Trophoblast cell (in vitro differentiated cells and primary cell): ENCODE results near the gene JAML.

Experiments
- DNase-seq, 2 donors: peaks; one replicate each; pipeline ENCODE4 v3.0.0-alpha.2; 2016
- H2AFZ ChIP-seq: 2 replicates; pipeline ENCODE4 v1.6.1; 2013; ENCODE audit warnings: low read length, moderate library complexity, mild to moderate bottlenecking; ENCODE audit not compliant: insufficient read depth, poor library complexity
- H2AK5ac ChIP-seq: 2 replicates; pipeline ENCODE4 v1.6.1; 2013; ENCODE audit warnings: mild to moderate bottlenecking, low read length
- H2BK120ac ChIP-seq: 2 replicates; pipeline ENCODE4 v1.6.1; 2013; ENCODE audit warnings: low read length, mild to moderate bottlenecking, moderate library complexity; ENCODE audit not compliant: insufficient read depth, poor library complexity
- H2BK12ac ChIP-seq: 2 replicates; pipeline ENCODE4 v1.6.1; 2013; ENCODE audit warnings: mild to moderate bottlenecking, low read length, moderate library complexity
- H2BK5ac ChIP-seq: 2 replicates; pipeline ENCODE4 v1.6.1; 2013; ENCODE audit warnings: low read length, low read depth, moderate library complexity, mild to moderate bottlenecking; ENCODE audit not compliant: poor library complexity
- H3K14ac ChIP-seq: 2 replicates; pipeline ENCODE4 v1.6.1; 2013; ENCODE audit warnings: mild to moderate bottlenecking, low read length
- H3K18ac ChIP-seq: 2 replicates; pipeline ENCODE4 v1.6.1; 2013; ENCODE audit warnings: mild to moderate bottlenecking, low read length
- H3K23ac ChIP-seq: 2 replicates; pipeline ENCODE4 v1.6.1; 2013; ENCODE audit warnings: low read length
- H3K27ac ChIP-seq: 2 replicates; pipeline ENCODE4 v1.5.1; 2013; ENCODE audit warnings: low read depth, mild to moderate bottlenecking, inconsistent platforms, low read length, moderate library complexity
- H3K27me3 ChIP-seq: 2 replicates; pipeline ENCODE4 v1.6.1; 2013; ENCODE audit warnings: inconsistent platforms, mild to moderate bottlenecking, low read length, moderate library complexity; ENCODE audit not compliant: insufficient read depth
- H3K36me3 ChIP-seq, 2 experiments: 1 replicate in 1 of 2; 2 replicates in 1 of 2; pipeline ENCODE4 v1.6.1; 2013; ENCODE audit warnings: low read length in 2 of 2, mild to moderate bottlenecking in 2 of 2, moderate library complexity in 1 of 2; ENCODE audit not compliant: insufficient read depth in 2 of 2, control insufficient read depth in 1 of 2
- H3K4ac ChIP-seq: 2 replicates; pipeline ENCODE4 v1.6.1; 2013; ENCODE audit warnings: low read depth, mild to moderate bottlenecking, low read length, moderate library complexity
- H3K4me1 ChIP-seq, 2 experiments: 1 replicate in 1 of 2; 2 replicates in 1 of 2; pipeline ENCODE4 v1.6.1; 2013; ENCODE audit warnings: low read length in 2 of 2, mild to moderate bottlenecking in 2 of 2, moderate library complexity in 1 of 2; ENCODE audit not compliant: insufficient read depth in 2 of 2, control insufficient read depth in 1 of 2
- H3K4me2 ChIP-seq: 2 replicates; pipeline ENCODE4 v1.6.1; 2013; ENCODE audit warnings: inconsistent platforms, mild to moderate bottlenecking, low read length, moderate library complexity
- H3K4me3 ChIP-seq: 2 replicates; pipeline ENCODE4 v1.5.1; 2013; ENCODE audit warnings: mild to moderate bottlenecking, low read depth, low read length, inconsistent platforms
- H3K79me1 ChIP-seq: one replicate; pipeline ENCODE4 v1.6.1; 2013; ENCODE audit warnings: low read length
- H3K79me2 ChIP-seq: 2 replicates; pipeline ENCODE4 v1.6.1; 2013; ENCODE audit warnings: low read length, mild to moderate bottlenecking; ENCODE audit not compliant: control insufficient read depth, insufficient read depth, poor library complexity
- H3K9ac ChIP-seq: 2 replicates; pipeline ENCODE4 v1.6.1; 2013; ENCODE audit warnings: mild to moderate bottlenecking, low read length
- H3K9me3 ChIP-seq: 2 replicates; pipeline ENCODE4 v1.6.1; 2013; ENCODE audit warnings: low read depth, mild to moderate bottlenecking, control low read depth, inconsistent platforms, low read length; ENCODE audit not compliant: insufficient read depth
- H4K12ac ChIP-seq: 2 replicates; pipeline ENCODE4 v1.6.1; 2013; ENCODE audit warnings: low read depth, mild to moderate bottlenecking, low read length, moderate library complexity
- H4K8ac ChIP-seq: 2 replicates; pipeline ENCODE4 v1.6.1; 2013; ENCODE audit warnings: low read depth, mild to moderate bottlenecking, low read length, moderate library complexity
- H4K91ac ChIP-seq: one replicate; pipeline ENCODE4 v1.6.1; 2013; ENCODE audit warnings: low read depth, mild to moderate bottlenecking, low read length, moderate library complexity
- WGBS: extraction: QIAGEN DNeasy Blood & Tissue Kit; methylation state at CpG from one replicate; pipeline ENCODE4 v1.1.7; 2013; ENCODE audit warnings: missing lambda C conversion rate; ENCODE audit not compliant: insufficient read length, insufficient coverage; ENCODE audit errors: extremely low coverage; 5-methylcytosine and 5-hydroxymethylcytosine counted together

JAML gene

GRCh38 chr11:118154641-118155040 lies 70.2 kb downstream of the JAML start:
- H4K8ac ChIP-seq: no peak overlapping the region
- H3K14ac ChIP-seq: no peak overlapping the region
- H3K79me1 ChIP-seq: no peaks in the 10 kb centered on the region
- H3K18ac ChIP-seq: no peak overlapping the region
- H3K27ac ChIP-seq: no peak overlapping the region
- H3K79me2 ChIP-seq: no peaks in the 10 kb centered on the region
- H2BK120ac ChIP-seq: no peak overlapping the region
- peak overlapping the region; percentile 81 for H3K23ac ChIP-seq
- H2AK5ac ChIP-seq: no peak overlapping the region
- H2BK5ac ChIP-seq: no peak overlapping the region
- no CpG with 5 or more reads among the region's 1 CpG for WGBS
- H3K4ac ChIP-seq: no peak overlapping the region
- no peak overlapping the region for H3K4me2 ChIP-seq
- H3K4me1 ChIP-seq: peaks cover 5% of the 10 kb centered on the region in 2 experiments
- peaks cover 76% of the 10 kb centered on the region for H3K27me3 ChIP-seq
- DNase-seq: no peak
- peaks cover 15% of the 10 kb centered on the region for H3K9me3 ChIP-seq
- no peak overlapping the region for H2BK12ac ChIP-seq
- H4K91ac ChIP-seq: no peak overlapping the region
- no peaks in the 10 kb centered on the region for H3K36me3 ChIP-seq
- H3K4me3 ChIP-seq: no peak overlapping the region
- no peak overlapping the region for H4K12ac ChIP-seq
- no peak overlapping the region for H3K9ac ChIP-seq
- no peak overlapping the region for H2AFZ ChIP-seq

GRCh38 chr11:118153976-118154375 lies 70.8 kb downstream of the JAML start:
- Histone ChIP-seq H3K79me2 (no peaks in the 10 kb centered on the region), H3K27ac (no peak overlapping the region)

GRCh38 chr11:118153516-118153915 lies 71.3 kb downstream of the JAML start:
- Histone ChIP-seq H3K4me3 (no peak overlapping the region), H3K9me3 (peaks cover 15% of the 10 kb centered on the region), H3K36me3 (no peaks in the 10 kb centered on the region), H2AFZ (no peak overlapping the region), H3K9ac (no peak overlapping the region), H3K18ac (no peak overlapping the region), H3K23ac (no peak overlapping the region), H3K14ac (no peak overlapping the region), H2BK5ac (no peak overlapping the region), H3K27me3 (peaks cover 78% of the 10 kb centered on the region), H3K4me2 (peak overlapping the region; percentile 86), H4K12ac (no peak overlapping the region), H2BK12ac (no peak overlapping the region), H2AK5ac (no peak overlapping the region), H4K91ac (no peak overlapping the region), H3K27ac (no peak overlapping the region), H3K79me1 (no peaks in the 10 kb centered on the region), H3K4me1 (peaks cover 5% of the 10 kb centered on the region in 2 experiments), H3K79me2 (no peaks in the 10 kb centered on the region), H4K8ac (no peak overlapping the region), H3K4ac (no peak overlapping the region), H2BK120ac (no peak overlapping the region)
- DNase-seq: no peak
- WGBS: no CpG with 5 or more reads among the region's 16 CpGs

More at GRCh38 chr11:118153976-118154375, 70.8 kb downstream of the JAML start:
- no CpG with 5 or more reads among the region's 11 CpGs for WGBS
- Histone ChIP-seq H2AFZ (no peak overlapping the region), H3K9me3 (peaks cover 15% of the 10 kb centered on the region), H2BK12ac (no peak overlapping the region), H2AK5ac (no peak overlapping the region), H3K9ac (no peak overlapping the region), H3K14ac (no peak overlapping the region), H3K23ac (no peak overlapping the region), H3K36me3 (no peaks in the 10 kb centered on the region), H4K8ac (no peak overlapping the region), H3K18ac (no peak overlapping the region), H3K4me2 (no peak overlapping the region), H3K4me3 (no peak overlapping the region), H3K27me3 (peaks cover 78% of the 10 kb centered on the region), H2BK5ac (no peak overlapping the region), H4K12ac (no peak overlapping the region), H2BK120ac (no peak overlapping the region), H3K4ac (no peak overlapping the region), H3K4me1 (peaks cover 5% of the 10 kb centered on the region in 2 experiments), H4K91ac (no peak overlapping the region), H3K79me1 (no peaks in the 10 kb centered on the region)
- no peak for DNase-seq

GRCh38 chr11:118152552-118153471 lies 72.0 kb downstream of the JAML start, which contains the start of gene SCN4B:
Gene SCN4B, minus strand, starts transcription at chr11:118152823. Its CDS starts 150 bp downstream, at chr11:118152673.
- no peak within 1 kb of the TSS for H2BK120ac ChIP-seq
- H4K8ac ChIP-seq: no peak within 1 kb of the TSS
- no CpG with 5 or more reads among the region's 88 CpGs for WGBS
- no peak within 1 kb of the TSS for H2AK5ac ChIP-seq
- no peak within 1 kb of the TSS for H2BK12ac ChIP-seq
- H3K79me2 ChIP-seq: no peaks in the 10 kb centered on the region
- peaks cover 5% of the 10 kb centered on the region in 2 experiments for H3K4me1 ChIP-seq
- DNase-seq: peak; percentile 12 to 53
- no peak within 1 kb of the TSS for H3K23ac ChIP-seq
- no peak within 1 kb of the TSS for H3K14ac ChIP-seq
- no peak within 1 kb of the TSS for H2BK5ac ChIP-seq
- peak within 1 kb of the TSS; percentile 86 for H3K4me2 ChIP-seq
- H3K27me3 ChIP-seq: peaks cover 74% of the 10 kb centered on the region
- peak within 1 kb of the TSS; percentile 50 for H3K4me3 ChIP-seq
- H3K79me1 ChIP-seq: no peaks in the 10 kb centered on the region
- no peak within 1 kb of the TSS for H4K91ac ChIP-seq
- H2AFZ ChIP-seq: peak within 1 kb of the TSS; percentile 17
- H3K4ac ChIP-seq: no peak within 1 kb of the TSS
- peaks cover 15% of the 10 kb centered on the region for H3K9me3 ChIP-seq
- H4K12ac ChIP-seq: peak within 1 kb of the TSS; percentile 13
- H3K27ac ChIP-seq: no peak within 1 kb of the TSS
- no peaks in the 10 kb centered on the region for H3K36me3 ChIP-seq
- H3K18ac ChIP-seq: no peak within 1 kb of the TSS
- no peak within 1 kb of the TSS for H3K9ac ChIP-seq
